COLO668 (cell line): ENCODE data around the gene ITPKB.

Experiments used
- DNase-seq: peaks from one replicate; lab custom pipeline; 2025; ENCODE audit not compliant: unreplicated experiment; lab: John Stamatoyannopoulos, UW

The ITPKB gene

GRCh38 chr1:226586650-226587422, 152.2 kb downstream of the ITPKB start:
- no peak for DNase-seq

GRCh38 chr1:226586116-226586515, 153.0 kb downstream of the ITPKB start:
- no peak for DNase-seq

- peak; percentile 19 for DNase-seq
Observed at GRCh38 chr1:226584164-226584563, 154.9 kb downstream of the ITPKB start.

GRCh38 chr1:226582966-226583365, 156.1 kb downstream of the ITPKB start:
- DNase-seq = no peak
